HG02623 (cell line): Measurements from ENCODE around the gene CCND1.

ENCODE experiments used
- ATAC-seq: cut with Tn5 transposase; IDR thresholded peaks from one replicate; pipeline ENCODE4 v1.9.1; 2021; ENCODE audit warnings: moderate library complexity; ENCODE audit not compliant: unreplicated experiment

Gene CCND1

DNA sequence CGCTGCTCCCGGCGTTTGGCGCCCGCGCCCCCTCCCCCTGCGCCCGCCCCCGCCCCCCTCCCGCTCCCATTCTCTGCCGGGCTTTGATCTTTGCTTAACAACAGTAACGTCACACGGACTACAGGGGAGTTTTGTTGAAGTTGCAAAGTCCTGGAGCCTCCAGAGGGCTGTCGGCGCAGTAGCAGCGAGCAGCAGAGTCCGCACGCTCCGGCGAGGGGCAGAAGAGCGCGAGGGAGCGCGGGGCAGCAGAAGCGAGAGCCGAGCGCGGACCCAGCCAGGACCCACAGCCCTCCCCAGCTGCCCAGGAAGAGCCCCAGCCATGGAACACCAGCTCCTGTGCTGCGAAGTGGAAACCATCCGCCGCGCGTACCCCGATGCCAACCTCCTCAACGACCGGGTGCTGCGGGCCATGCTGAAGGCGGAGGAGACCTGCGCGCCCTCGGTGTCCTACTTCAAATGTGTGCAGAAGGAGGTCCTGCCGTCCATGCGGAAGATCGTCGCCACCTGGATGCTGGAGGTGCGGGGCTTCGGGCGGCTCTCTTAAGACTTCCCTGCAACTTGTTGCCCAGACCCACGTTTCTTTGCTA lies at the start of gene CCND1:
TSS of gene CCND1 (plus strand) at position 162 of the 587 bp plus-strand sequence. CDS start at position 320, 158 bp downstream.
- no peak for ATAC-seq

DNA sequence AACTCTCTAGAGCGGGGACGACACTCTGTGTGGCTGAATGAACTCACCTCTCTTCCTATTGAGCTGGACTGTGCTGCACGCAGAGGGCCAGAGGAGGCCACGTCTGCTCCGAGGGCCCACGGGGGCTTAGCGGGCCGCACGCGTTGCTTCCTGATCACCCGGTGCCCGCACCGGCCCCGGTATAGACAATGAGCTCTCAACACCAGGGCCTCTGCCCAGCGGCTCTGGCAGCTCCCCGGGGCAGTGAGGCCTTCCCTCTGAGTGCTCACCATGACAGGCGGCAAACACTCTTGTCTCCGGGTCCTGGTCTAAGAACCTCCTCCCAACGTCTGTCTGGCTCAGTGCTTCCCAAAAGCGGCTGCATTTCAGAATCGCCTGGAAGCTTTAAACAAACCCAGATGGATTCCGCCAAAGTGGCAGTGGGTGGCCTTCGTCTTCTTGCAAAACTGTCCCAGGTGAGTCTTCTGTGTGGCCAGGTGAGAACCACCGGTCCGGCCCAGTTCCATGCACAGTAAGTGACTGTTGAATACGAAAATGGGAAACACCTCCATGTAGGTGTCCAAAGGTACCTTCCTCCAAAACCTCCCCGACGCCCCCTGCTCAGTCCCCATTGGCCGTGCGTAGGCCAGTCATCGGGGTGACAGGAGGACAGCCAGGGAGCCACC lies 47.8 kb upstream of the CCND1 start:
- no peak for ATAC-seq

DNA sequence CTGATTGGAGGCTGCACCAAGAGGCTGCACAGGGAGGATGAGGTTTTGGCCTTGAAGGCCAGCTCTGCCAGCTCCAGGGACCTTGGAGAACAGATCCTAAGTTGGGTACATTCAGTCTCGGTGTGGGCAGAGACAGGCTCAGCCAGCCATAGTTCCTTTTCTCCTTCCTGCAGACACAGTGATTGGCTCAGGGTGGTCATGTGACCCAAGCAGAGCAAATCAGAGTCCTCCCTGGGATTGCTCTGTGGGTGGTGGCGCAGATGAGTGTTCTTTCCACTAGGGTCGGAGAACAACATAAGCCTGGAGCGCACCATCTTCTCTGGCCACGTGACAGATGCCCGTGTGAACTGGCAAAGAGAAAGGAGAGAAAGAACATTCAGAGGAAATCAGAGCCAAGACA lies 47.1 kb upstream of the CCND1 start:
- ATAC-seq: no peak

DNA sequence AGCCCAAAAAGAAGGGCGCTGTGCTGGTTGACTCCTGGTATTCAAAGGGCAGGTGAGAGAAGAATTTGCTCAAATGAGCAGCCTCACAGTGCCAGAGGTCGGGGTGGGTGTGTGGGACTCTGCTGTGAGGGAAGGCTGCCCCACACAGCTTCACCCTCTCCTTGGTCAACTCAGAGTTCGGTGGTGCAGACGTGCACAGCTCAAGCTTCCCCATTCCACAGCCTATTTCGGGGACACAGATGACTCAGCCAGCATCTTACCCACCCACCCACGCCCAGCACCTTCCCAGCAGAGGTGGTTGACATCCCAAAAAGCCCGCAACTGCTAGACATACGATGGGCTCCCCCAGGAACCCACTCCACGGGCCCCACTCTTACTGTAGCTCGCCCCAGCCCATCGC lies 46.5 kb upstream of the CCND1 start:
- no peak for ATAC-seq

DNA sequence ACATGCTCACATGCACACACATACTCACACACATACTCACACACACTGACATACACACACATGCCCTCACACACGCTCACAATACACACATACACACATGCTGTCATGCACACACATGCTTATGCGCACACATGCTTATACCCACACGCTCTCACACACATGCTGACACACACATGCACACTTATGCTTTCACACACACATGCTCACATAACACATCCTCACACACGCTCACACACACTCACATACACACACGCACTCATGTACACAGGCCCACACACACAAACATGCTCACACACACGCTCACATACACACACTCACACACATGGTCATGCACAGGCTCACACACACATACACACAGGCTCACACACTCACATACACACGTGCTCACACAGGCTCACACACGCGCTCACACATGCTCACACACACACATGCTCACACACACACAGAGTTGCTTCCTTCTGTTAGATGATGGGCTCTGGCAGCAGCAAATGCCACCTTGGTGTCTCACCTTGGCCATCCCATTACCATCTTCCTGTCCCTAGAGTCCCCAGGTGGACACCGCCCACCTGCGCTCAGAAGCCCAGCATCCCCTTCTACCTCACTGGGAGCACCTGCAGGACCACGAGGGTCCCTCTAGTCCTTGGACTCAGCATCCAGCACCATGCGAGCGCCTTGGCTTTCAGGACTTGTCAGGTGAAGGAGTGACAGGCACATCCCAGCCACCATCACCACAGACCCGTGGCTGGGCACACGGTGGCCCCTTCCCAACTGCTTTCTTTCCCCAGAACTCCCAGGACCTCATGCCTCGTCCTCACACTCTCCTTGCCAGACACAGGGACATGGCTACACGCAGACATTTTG lies 44.9 kb upstream of the CCND1 start:
- no peak for ATAC-seq

DNA sequence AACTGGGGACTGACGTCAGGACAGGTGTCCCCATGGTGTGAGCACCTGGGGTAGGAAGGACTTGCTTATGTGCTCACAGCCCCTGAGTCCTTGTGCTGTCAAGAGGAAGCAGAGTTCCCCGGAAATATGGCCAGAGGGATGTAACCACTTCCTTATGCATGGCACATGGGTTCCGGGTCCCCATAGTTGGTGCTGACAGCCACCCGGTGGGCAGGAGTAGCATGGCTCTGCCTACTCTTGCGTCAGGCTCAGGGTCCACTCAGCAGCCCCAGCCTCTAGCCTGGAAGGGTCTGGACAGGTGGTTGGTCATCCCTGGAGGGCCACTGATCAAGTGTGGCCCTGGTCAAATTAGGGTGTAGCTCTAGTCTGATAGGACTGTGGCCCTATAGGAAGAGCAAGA lies 42.8 kb upstream of the CCND1 start:
- no peak for ATAC-seq

DNA sequence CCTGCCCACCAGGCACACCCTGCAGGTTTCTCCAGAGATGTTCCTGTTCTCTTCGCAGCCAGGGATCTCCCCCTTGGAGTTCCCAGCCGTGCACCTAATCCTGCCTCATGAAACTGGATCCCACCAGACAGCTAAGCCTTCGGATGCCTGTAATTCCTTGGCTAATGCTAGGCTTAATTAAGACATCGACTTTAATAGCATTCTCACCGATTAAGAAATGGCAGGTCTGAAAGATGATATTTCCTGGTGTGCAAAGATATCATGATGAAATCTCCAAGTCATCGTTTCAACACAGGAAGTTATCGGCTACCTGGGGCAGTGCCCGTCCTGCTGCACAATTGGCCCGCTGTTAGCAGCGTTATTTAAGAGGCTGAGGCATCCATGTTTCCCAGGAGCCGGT lies 41.5 kb upstream of the CCND1 start:
- no peak for ATAC-seq

DNA sequence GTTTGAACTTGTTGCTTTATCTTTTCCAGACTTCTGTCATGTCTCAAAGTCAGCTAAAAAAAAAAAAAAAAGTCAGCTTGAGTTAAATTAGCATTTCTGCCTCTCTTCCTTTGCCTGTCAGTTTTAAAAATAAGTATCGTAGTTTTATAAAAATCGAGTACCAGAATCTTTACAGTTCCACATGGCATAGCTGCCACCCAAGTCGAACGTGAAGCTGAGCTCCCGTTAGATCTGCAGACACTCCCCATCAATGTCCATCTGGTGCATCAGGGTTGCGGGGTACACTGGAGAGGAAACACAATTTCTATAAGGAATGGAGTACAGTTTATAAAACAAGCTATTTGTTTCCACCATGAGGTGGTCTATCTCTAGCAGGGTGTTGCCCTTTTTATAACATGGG lies 41.0 kb upstream of the CCND1 start:
- no peak for ATAC-seq

DNA sequence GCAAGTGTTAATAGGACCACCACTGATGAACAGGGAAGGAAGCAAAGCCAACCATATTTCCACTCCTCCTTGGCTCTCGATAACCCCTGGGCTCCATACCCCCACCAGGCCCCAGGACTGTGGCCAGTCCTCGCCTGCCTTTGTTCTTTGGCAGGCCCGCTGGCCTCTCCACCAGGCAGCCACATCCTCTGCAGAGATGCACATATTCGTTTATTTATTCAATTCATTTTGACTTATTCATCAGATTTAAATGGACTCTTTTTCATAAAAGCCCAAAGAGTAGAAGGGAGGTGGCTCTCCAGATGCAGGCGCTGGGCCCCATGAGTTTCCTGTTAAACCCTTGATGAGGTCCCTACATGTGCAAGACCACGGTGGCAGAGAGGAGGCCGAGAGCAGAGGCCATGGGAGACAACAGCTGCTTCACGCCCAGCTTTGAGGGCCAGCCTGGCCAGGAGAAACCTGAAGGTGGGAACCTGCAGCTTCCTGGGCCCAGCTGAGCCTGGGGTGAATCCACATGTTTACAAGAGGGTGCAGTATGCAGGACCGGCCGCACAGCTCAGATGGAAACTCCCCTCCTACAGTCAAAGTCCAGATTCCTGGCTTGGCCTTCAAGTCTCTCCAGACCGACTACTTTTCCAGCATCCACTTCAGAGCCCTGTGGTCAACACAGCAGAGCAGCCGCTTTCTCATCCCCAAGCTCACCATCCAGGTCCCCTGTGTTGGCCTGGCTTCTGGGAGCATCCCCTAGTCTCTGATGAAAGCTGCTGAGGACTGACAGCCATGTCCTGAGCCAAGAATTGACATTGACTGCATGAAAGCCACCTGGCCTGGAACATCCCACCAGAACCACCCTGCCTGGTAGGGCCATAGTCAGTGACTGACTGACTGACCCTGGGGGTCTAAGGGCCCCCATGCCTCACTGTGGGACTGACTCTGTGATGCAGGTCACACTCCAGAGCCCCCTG lies 39.7 kb upstream of the CCND1 start:
- ATAC-seq: no peak

DNA sequence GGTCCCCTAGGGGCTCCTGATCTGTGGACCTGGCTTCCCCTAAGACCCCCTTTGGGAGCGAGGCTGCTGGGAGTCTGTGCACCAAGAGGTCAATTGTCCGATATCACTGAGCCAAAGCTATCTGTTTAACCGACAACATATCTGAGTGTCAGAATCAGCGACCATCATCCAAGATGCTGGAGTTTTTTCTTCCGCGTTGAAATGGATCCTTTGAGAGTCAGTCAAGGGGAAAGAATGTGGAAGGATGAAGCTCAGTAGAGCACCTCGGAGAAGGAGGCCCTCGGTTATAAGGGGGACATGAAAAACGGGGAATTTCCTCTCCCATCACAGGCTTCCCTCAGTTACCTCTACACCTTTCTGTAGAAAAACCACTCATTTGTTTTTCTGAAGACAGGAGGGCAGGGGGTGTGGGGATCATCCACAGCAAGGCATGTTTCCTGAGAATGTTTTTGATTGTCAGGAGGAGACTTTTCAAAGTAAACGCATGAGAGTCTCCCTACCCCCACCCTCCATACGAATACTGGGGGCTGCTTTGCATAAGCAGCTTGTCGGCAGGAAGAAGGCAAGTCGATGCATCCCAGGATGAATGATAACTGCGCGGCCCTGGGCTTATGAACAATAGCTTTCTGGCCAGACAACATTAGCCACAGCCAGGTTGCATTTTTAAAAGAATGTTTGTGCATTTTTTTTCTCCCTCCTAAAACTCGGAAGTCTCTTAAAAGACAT lies 37.7 kb upstream of the CCND1 start:
- no peak for ATAC-seq

DNA sequence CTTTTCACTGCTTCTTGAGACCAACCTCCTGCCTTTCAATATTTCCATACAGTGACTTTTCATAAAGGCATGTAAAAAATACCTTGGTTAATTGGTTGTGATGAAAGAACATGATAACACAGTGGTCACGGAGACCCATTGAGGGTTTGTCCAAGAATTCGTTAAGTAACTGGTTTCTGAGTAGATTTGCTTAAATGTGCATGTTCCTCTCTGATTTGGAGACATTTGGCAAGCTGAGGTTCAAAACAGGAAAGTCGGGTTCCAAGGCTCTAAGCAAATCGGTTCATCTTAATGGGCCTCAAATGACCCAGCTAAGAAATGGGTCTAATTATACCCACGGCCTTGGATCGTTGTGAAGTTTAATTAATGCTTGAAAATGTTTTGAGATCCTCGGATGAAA lies 36.9 kb upstream of the CCND1 start:
- no peak for ATAC-seq

DNA sequence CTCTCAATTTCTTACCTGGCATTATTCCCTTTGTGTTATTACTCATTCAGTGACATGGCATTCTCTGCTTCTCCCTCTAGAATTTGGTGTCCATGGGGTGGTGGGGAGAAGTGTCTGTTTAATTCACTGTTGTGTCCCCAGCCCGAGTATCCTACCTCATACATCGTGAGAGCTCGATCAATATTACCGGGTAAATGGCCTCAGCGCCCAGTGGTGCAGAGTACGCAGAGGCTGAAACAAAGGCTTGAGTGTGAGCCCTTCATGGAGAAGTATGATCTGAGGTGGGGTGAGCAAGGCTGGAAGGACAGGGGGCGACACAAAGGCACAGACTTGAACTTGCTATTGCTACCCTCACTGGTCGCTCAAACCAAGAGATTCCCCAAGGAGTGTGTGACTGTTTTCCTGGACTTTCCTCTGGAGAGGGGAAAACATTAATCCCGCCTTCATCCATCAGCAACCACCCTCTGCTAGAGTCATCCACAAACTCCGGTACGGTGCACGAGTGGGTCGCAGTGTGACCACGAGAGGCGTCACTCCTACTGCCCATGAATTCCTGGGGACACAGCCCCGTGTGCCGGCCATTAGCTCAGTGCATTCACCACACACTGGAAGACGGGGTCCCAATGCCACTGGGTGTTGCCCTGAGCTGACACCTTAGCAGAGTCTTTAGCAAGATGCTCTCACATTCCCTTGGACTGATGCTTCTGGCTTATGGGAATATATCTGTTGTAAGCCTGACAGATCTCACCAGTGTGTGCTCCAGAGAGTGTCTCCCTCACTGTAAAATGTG lies 35.0 kb upstream of the CCND1 start:
- no peak for ATAC-seq

DNA sequence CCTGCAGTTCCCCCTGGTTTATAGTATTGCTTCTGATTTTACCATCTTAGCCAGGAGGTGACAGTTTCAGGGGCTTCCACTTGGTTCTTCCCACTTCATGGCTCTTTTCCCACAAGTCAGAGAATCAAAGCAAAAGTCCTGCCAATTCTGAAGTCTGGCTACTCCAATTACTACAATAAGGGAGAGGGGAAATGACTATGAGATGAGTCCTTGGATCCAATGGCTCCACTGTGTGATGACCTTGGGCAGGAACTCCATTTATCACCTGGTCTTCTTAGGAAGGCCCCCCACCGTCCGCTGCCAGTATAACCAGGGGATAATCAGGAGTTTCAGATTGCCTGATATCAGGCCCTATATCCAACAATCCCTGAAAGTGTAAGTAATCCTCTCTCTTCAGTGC lies 31.6 kb upstream of the CCND1 start:
- ATAC-seq: no peak

DNA sequence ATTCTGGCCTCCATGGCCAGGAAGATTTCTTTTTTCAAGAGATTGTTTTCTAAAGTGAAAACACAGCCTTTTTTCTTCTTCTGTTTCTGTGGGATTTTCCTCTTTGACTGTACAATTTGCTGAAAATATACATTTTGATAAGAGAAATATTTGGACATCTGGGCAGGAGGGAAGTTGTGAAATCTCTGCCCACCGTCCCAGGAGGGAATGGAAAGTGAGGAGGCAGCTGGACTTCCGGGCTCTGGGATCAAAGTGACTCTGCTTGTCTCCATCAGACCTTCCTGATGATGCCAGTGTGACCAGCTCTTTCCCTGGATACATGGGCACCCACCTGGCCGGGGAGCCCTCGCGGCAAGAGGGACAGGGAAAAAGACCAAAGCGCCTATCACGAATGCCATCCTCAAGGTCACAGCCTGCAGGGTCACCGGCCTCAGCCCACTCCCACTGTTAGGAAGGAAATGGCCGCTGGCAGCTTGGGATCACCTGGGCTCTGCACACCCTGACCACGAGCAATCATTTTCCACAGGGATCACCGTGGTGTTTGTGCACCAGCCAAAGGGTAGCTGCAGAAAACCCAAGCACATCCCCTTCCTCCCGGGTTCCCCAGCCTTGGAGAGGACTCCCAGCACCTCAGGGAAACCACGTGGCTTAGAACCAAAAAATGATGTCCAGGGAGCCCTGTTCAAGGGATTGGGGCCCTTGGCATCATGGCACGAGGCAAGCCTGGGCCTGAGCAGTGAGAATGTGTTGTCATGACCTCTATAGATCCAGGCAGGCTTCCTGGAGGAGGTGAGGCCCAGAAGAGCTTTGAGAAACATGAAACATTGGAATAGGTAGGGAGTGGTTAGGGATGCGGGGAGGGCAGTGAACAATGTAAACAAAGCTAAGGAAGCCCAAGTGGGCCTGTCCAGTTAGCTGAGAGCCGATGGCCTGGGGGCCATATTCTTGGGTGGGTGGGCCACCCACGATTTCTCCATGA lies 29.1 kb upstream of the CCND1 start:
- ATAC-seq: no peak

DNA sequence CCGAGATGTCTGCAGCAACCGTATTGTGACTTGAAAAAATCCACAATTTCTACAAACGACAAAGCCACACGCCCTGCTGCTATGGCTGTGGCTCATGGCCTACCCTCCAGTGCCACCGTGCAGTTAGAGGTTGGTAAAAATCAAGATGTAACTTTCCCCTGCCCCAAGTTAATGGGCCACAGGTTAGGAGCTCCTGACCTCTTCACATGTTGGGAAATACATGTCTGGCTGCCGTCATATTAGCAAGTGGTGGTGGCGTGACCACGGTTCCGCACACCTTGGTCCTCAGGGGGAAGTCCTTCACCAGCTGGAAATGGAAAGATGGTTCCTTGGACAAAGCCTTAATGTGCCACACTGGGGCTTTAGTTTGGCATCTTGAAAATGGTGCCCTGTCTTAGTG lies 27.4 kb upstream of the CCND1 start:
- ATAC-seq: no peak

DNA sequence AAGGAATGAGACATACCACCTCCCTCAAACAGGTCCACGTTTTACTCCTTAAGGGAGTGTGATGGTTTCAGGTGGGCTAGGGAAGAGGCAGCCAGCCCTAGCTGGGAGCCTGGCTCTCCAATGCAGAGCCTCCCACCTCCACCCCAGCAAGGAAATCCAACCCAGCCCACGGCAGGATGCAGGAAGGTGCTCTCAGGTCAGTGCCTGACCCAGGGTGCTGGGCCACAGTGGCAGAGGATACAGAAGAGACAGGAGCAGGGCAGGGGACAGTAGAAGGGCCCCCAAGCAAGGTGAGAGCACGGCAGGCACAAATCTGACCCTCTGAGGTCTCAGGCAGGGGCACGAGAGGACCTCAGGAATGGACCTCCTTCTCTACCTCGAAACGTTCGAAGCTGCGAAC lies 26.9 kb upstream of the CCND1 start:
- ATAC-seq: no peak

DNA sequence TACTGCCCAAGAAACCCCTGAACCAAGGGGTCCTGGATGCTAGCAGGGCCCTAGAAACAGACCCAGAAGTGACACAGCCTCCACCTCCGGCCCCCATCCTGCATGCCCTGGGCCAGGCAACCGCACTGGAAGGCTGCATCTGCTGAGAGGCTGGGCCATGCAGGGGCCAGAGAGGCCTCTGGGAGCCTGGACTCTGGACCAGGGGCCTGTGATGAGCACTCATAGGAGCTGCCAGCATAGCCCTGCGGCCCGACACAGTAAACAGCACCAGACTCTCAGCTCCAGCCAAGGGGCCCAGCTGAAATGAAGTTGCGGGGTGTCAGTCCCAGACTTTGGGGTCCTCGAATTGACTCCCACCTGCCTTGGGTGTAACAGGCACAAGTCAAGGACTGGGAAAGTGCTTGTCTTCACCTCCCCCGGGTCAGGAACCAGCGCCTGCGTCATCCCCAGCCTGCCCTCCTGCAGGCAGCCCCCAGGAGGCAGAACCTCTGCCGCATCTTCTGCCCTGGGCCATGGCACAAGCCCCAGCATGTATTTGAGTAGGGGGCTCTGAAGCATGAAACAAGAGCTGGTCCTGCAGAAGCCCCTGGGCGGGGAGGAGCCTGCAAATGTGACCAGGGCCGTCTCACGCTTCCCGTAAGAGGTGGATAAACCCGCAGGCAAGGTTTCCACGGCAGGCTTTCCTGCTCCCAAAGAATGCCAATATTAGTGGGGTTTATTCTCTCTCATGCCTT lies 25.2 kb upstream of the CCND1 start:
- ATAC-seq: no peak

DNA sequence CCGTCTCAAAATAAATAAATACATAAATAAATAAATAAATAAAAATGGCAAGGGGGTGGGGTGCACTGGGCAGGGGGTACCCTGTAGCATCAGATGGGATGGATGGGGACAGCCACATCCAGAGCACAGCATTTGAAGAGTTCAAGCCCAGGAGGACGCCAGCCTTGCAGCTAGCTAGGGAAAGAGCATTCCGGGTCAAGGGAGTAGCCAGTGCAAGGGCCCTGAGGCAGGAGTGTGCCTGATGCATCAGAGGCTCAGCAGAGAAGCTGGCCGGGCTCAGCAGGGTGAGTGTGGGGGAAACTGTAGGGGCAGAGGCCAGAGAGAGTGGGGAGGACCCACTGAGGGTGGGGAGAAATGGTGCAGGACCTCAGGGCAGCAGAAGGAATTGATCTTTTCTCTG lies 23.7 kb upstream of the CCND1 start:
- no peak for ATAC-seq
